HG02678 (cell line): Measurements from ENCODE around the gene UNC13B.

Experiments used
- ATAC-seq: cut with Tn5 transposase; IDR thresholded peaks from one replicate; pipeline ENCODE4 v1.9.1; 2021; ENCODE audit warnings: mild to moderate bottlenecking, moderate library complexity; ENCODE audit not compliant: unreplicated experiment

The UNC13B gene

DNA sequence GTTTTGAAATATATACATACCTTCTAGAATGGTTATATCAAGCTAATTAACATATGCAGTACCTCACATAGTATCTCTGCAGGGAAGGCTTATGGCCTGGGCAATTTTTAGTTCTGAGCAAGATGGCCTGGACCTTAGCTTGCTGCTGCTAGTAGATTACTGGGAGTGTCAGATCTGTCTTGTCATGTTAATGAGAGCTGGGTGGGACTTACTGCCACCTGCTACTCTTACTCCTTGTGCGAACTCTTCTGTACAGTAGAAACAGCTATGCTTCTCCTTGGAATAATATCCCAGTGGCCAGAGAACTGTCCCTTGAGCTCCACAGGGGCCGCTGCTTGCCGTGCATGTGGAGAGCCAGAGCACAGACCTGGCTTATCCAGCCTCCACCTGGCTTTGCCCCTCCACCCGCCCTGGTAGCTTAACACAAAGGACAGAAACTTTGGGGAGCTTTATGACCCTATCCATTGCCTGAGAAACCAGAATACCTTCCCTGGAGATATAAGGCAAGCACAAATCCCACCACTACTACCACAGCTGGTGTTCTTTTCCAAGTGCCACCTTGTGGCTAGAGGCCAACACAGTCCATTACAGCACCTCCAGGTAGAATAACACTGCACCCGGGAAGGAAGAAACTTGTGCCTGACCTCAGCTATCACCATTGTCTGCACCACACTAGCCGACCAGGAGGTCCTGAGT is 253.7 kb downstream of the UNC13B start:
- no peak for ATAC-seq

GRCh38 chr9:35416098-35416427 is 254.3 kb downstream of the UNC13B start:
- no peak for ATAC-seq

DNA sequence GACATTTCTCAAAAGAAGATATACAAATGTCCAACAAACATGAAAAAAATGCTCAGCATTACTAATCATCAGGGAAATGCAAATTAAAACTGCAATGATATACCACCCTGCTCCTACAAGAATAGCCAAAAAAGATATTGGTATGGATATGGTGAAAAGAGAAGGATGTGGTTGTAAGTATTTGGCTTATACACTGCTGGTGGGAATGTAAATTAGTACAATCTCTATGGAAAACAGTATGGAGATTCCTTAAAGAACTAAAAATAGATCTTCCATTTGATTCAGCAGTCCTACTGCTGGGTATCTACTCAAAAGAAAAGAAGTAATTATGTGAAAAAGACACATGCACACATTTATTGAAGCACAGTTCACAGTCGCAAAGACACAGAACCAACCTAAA is 260.5 kb downstream of the UNC13B start:
- ATAC-seq = no peak

- no peak for ATAC-seq
These were observed 260.9 kb downstream of the UNC13B start for GRCh38 chr9:35422753-35423152.

- no peak for ATAC-seq
These were observed 261.7 kb downstream of the UNC13B start for GRCh38 chr9:35423499-35423898.

GRCh38 chr9:35424356-35425352 is 262.8 kb downstream of the UNC13B start:
- no peak for ATAC-seq

GRCh38 chr9:35426627-35427026 is 264.8 kb downstream of the UNC13B start:
- no peak for ATAC-seq

DNA sequence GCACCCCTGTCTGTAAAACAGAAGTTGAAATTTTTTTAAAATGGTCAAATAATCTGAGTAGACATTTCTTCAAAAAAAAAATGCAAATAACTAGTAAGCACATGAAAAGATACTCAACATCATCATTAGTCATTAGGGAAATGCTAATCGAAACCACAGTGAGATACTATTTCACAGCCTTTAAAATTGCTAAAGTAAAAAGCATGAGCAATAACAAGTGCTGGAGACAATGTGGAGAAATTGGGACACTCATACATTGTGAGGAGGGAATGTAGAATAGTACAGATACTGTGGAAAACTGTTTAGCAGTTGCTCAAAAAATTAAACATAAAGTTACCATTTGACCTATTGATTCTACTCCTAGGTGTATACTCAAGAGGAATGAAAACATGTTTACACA is 269.7 kb downstream of the UNC13B start:
- no peak for ATAC-seq

DNA sequence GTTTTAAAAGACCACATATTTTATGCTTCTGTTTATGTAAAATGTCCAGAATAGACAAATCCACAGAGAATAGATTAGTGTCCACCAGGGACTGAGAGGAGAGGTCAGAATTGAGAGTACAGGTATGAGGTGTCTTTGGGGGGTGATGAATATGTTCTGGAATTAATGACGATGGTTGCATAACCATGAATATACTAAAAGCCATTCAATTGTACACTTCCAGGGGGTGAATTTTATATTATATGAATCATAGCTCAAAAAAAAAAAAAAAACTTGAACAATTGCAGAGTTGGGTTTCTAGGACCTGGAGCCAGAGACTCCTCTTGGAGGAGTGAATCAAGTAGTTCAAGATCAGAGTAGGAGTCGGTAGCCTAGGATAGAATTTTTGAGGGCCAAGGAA is 270.3 kb downstream of the UNC13B start:
- ATAC-seq = no peak

GRCh38 chr9:35436933-35437332 is 275.1 kb downstream of the UNC13B start:
- no peak for ATAC-seq

GRCh38 chr9:35446012-35446411 is 284.2 kb downstream of the UNC13B start:
- no peak for ATAC-seq

GRCh38 chr9:35448496-35448895 is 286.7 kb downstream of the UNC13B start:
- ATAC-seq = no peak

- no peak for ATAC-seq
These were observed 290.7 kb downstream of the UNC13B start for GRCh38 chr9:35452481-35452880.

DNA sequence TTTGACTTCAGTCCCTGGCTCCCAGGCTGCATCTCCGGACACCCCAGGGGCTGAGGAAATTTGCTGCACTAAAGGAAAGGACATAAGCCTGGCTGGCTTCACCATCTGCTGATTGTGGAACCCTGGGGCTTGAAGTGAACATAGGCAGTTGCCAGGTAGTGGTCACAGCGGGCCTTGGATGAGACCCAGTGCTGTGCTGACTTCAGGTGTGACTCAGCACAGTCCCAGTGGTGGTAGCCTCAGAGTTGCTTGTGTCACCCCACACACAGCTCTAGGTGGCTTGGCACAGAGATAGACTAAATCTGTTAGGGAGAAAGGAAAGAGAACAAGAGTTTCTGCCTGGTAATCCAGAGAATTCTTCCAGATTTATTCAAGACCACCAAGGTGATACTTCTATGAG is 292.0 kb downstream of the UNC13B start:
- no peak for ATAC-seq
